HG03097 (cell line): ENCODE measurements around the gene ATAD5.

Experiments used
- ATAC-seq: cut with Tn5 transposase; IDR thresholded peaks from one replicate; pipeline ENCODE4 v1.9.1; 2021; ENCODE audit not compliant: unreplicated experiment, low FRiP score

Gene ATAD5

DNA sequence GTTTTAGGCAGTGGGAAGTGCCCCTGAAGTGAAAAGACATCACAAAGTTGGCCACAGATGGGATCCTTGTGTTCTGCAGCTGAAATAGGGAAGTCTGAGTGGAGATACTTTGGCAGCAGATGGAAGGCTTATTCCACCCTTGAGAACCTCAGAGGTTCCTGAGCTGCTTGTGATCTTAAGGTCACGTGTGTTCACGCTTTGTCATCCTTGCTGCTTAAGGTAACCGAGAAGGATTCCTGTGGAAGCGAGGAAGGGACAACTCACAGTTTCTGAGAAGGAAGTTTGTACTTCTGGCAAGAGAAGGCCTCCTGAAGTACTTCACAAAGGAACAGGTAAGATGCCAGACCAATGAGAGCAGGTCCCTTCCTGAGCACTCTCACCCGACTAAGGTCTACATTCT, 102.2 kb downstream of the ATAD5 start:
- ATAC-seq, result no peak

DNA sequence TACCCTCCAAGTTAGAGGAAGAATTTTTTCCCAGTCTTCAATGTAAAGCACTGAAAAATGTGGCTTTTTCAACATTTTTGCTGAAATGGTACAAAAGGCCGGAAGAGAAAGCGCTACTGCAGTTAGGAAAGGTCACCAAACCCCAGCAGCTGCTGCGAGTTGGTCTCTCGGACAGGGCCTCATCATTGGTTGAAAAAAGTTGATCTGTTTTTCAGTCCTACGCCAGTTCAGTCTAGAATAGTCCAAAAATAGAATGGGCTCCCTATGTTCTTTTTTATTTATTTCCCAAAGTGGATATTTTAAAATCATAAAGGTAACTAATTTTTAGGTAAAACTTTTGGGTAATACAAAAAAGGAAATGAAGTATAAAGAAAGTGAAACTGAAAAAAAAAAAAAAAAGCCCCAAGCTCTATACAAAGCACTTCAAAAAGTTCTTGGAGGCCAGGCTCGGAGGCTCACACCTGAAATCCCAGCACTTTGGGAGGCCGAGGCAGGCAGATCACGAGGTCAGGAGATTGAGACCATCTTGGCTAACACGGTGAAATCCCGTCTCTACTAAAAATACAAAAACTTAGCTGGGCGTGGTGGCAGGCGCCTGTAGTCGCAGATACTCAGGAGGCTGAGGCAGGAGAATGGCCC, 107.4 kb downstream of the ATAD5 start:
- ATAC-seq, result no peak

DNA sequence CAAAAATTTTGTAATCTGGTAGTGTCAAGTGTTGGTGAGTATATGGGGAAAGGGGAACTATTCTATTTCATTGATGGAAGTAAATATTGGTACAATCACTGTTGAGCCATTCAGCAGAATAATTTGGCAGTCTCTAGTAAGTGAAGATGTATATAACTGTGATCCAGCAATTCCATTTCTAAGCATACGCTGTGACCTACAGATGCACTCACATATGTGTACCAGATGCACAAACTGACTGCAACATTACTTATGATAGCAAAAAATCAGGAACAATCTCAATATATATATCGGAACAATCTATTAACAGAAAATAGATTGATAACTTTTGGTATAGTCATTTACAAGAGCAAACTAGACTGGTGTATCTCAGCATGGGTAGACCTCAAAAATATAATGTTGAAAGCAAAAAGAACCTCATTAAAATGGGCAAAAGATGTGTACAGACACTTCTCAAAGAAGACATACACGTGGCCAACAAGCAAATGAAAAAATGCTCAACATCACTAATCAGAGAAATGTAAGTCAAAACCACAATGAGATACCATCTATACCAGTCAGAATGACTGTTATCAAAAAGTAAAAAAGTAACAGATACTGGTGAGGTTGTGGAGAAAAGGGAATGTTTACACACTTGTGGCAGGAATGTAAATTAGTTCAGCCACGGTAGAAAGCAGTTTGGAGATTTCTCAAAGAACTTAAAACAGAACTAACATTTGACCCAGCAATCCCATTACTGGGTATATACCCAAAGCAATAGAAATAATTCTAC, 110.7 kb downstream of the ATAD5 start:
- no peak for ATAC-seq
